ENCODE measurements around the gene BEX3.

DNA sequence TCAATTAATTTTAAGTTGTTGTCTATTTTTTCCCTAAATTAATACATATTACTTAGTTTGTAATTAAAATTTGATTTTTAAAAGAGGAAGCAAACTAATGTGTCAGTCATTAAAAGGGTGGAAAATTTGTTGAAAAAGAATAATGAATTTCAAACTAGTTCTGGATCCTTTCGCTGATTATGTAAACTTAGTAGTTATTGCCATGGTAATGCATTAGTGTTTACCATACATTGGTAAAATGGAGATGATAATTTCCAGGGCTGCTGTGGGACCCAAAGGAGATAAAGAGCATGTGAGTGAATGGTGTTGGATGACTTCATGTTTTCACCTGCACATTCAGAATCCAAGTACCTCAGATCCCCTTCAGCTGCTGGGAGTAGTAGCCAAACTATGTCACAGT is 6.5 kb downstream of the BEX3 start:
- no peak for TF ChIP-seq POLR2AphosphoS5 (IDR thresholded peaks at IDR 0.05; ENCODE audit: low read depth, low read length)
- TF ChIP-seq SIN3A (IDR thresholded peaks at IDR 0.05; ENCODE audit: borderline replicate concordance, insufficient read depth, low read length) = no peak
- no peak for TF ChIP-seq FOXP2 (optimal IDR thresholded peaks at IDR 0.05; ENCODE audit: borderline replicate concordance, extremely low read depth, extremely low read length, insufficient read depth)
- no peak for TF ChIP-seq TAF1 (IDR thresholded peaks at IDR 0.05; ENCODE audit: borderline replicate concordance, insufficient read depth, low read length)
- TF ChIP-seq, protein P1, sequence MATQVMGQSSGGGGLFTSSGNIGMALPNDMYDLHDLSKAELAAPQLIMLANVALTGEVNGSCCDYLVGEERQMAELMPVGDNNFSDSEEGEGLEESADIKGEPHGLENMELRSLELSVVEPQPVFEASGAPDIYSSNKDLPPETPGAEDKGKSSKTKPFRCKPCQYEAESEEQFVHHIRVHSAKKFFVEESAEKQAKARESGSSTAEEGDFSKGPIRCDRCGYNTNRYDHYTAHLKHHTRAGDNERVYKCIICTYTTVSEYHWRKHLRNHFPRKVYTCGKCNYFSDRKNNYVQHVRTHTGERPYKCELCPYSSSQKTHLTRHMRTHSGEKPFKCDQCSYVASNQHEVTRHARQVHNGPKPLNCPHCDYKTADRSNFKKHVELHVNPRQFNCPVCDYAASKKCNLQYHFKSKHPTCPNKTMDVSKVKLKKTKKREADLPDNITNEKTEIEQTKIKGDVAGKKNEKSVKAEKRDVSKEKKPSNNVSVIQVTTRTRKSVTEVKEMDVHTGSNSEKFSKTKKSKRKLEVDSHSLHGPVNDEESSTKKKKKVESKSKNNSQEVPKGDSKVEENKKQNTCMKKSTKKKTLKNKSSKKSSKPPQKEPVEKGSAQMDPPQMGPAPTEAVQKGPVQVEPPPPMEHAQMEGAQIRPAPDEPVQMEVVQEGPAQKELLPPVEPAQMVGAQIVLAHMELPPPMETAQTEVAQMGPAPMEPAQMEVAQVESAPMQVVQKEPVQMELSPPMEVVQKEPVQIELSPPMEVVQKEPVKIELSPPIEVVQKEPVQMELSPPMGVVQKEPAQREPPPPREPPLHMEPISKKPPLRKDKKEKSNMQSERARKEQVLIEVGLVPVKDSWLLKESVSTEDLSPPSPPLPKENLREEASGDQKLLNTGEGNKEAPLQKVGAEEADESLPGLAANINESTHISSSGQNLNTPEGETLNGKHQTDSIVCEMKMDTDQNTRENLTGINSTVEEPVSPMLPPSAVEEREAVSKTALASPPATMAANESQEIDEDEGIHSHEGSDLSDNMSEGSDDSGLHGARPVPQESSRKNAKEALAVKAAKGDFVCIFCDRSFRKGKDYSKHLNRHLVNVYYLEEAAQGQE (IDR thresholded peaks at IDR 0.05; ENCODE audit: insufficient read depth in 1 of 2, low read depth in 2 of 2, low read length in 2 of 2) = no peak
